GM21367 (cell line): Measurements from ENCODE around the gene IFI30.
A peak's percentile ranks its signal among the peaks of the same experiment; 100 is the strongest.
"Not testable (repeated sequence)": the region's sequence is repeated elsewhere in the genome, so short reads cannot be mapped to it uniquely, and the experiment has no call there.

Source experiments
- ATAC-seq: cut with Tn5 transposase; IDR thresholded peaks from one replicate; pipeline ENCODE4 v1.9.1; 2021; ENCODE audit not compliant: unreplicated experiment

The IFI30 gene

DNA sequence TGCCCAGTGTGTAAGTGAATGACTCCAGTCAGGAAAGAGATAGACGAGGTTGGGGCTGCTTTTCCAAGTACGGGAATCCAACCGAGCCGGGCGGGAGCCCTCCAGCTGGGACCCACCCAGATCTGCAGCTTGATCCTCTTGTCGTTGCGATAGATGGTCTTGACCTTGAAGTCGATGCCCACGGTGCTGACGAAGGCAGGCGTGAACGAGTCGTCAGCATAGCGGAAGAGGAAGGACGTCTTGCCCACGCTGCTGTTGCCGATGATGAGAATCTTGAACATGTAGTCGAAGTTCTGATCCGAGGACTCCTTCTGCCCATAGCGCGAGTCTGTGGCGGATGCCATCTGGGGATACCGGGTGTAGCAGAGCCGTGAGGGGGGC, 28.8 kb downstream of the IFI30 start:
- no peak for ATAC-seq

DNA sequence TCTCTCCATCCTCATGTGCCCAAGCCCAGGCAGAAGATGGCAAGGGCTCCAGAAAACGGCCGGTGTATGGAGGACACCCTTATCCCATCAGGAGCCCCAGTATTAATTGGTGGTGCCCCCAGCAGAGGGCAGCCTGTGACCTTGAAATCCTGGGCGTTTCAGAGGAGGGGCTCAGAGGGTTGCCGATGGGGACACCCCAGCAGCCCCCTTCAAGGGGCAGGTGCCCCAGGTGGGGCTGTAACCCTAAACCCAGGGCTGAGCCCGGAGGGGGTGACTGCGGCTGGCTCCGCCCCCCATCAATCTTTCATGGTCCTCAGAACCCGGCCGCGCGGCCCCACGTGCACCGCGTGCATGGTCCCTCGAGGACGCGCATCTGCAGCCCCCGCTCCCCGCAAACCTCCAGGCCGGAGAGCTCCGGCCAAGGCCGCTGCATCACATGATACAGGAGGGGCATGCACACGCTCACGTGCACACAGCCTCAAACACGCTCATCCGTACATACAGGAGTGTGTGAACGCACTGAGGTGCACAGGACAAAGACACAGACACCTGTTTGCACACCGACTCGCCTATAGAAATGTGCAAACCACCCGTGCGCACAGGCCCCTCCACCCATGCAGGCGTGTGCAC, 29.3 kb downstream of the IFI30 start:
- no peak for ATAC-seq

DNA sequence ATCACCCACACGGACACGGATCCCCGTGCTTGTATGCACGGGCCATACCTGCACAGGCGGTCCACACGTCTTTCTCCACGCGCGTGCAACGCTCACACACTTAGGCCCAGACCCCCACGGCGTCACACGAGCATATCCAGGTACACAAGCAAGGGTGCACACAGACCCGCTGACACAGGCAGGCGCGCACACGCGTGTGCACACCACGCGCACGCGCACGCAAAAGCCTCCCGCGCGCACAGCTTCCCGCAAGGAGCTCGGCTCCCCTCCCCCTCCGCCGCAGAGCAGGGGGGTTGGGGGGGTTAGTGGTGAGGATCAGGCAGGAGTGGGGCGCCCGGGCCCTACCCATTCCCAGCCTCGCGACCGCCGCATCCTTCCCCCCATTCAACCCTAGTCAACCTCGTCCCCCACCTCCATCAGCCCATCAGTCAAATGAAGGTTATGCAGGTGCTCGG, 29.8 kb downstream of the IFI30 start:
- no peak for ATAC-seq

DNA sequence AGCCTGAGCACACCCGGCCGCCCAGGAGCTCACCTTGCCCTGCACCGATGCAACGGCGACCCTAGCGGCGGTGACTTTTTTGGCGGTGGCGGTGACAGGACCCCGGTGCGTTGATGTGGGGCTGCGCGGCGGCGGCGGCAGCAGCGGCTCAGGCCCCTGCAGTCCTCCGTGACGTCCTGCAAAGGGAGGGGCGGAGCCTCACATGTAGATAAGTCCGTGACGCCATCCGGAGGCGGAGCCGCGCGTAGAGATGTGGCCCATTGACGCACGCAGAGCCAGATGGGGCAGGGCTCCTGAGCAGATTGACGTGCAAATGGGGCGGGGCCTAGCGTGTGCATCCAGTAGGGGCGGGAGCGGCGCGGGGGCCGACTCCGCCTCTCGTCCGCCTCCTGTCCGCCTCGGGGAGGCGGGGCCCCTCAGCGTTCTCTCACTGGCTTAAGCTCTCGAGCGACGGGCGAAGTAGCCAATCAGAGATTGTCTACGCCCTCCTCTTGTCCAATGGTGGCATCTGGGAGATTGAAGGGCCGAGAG, 30.3 kb downstream of the IFI30 start, which contains the start of gene RAB3A:
Gene RAB3A (minus strand): TSS at position 180 of the 531 bp plus-strand sequence. CDS start 1,302 bp downstream, outside the sequence.
- ATAC-seq, result peak; percentile 85

DNA sequence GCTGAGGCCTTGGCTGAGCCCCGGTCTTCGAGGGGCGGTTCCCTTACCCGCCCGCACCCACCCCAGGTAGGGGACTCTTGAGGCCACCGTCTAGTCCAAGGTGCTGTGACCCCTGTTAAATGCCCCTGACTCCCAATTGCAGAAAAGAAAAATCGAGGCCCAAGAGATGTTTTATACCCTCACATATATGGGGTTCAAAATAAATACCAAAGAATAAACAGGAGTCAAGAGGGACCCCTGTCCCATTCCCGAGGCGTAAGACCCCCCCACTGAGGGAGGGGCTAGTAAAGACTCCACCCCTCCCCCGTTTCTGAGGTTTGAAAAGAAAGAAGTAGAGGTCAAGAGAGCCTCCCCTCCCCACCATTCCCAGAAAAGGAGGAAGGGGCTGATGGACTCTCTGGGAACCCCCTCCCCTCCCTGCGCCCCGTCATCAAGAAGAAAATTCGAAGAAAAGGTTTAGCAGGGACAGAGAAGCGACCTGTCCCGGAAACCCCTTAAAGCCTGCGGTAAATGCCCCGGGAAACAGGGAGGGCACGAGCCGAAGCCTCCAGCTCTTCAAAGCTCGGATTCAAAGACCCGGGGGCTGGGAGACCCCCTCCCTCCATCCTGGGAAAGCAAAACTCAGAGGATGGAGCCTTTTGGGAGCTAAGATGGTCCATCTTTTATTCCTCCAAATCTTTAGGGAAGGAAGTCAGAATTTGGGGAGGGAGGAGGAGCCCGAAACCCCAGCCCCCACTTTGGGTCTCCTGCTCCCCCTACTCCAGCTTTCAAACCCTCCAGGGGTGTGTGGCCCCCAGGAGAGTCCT, 31.0 kb downstream of the IFI30 start:
- peak; percentile 19 for ATAC-seq

DNA sequence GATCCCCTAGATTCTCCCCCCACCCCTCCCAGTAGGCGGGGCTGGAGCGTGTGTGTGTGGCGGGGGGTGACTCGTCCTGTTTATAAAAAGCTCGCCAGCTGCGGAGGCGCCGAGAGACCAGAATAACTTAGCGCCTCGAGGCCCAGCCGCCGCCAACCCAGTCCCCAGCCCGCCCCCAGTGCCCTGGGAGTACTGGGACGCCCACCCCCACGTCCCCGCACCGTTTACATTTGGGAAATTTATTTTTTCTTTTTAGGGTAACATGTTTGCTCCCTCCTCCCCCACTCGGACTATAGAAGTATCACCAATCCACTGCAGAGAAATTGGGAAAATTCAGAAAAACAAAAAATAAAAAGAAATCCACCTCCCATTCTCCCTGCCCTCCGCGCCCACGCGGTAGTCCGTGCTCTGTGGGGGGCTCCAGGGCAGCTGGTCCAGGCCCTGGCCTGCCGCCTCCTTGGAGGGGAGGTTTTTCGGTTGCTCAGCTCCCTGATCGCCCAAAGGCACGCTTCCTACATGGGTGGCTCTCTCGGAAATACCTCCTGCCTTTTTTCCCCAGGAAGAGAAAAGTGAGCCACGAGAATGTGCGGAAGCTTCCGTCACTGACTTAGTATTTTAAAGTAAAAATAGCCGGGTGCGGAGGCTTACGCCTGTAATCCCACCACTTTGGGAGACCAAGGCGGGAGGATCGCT, 31.7 kb downstream of the IFI30 start:
- no peak for ATAC-seq

DNA sequence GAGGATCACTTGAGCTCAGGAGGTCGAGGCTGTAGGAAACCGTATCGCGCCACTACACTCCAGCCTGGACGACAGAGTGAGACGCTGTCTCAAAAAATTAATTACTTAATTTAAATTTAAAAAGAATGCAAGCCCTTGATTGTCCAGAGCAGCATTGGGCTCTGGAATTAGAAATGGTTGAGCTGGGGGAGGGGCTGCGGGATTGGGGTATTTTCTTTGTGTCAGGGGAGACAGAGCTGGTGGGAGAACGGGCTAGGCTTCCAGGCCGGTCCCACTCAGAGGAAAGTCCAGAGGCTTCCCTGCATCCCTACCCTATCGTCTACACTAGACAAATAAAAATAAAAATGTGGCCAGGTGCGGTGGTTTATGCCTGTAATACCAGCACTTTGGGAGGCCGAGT, 32.4 kb downstream of the IFI30 start:
- ATAC-seq, result no peak

DNA sequence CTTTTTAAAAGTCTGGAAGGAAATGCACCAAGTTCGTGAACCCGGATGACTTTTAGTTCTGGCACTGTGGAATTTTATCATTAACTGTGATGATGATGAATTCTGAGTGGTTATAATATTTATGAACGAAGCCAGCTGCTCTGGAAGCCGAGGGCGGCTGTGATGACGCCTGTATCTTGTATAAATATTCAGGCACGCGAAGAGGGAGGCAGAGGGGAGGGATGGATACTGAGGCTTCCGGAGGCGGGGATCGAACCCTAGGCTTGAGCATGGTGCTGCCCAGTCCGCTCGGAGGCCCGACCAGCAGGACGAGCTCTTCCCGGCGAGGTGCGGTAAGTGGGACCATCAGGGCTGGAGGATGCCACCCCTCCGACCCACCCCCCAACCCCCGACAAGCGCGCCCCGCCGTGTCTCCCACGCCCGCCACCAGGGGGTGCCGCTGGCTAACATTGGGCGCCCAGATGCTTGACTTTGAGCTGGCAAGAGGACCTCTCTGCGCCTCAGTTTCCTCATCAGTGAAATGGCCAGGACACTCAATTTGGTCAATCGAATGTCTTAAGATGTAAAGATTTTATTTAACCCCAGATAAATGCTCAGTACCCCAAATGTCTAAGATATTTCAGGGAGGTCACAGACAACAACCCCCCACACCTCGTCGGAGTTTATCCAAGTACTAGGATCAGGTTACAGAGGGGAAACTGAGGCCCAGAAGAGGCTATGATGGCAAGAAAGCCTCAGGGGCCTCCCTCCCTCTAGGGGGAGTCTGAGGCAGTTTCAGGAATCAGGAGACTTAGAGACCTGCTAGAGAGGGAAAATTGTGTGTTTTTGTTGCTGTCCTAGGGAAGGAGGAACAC, 34.7 kb downstream of the IFI30 start:
- ATAC-seq, result no peak

DNA sequence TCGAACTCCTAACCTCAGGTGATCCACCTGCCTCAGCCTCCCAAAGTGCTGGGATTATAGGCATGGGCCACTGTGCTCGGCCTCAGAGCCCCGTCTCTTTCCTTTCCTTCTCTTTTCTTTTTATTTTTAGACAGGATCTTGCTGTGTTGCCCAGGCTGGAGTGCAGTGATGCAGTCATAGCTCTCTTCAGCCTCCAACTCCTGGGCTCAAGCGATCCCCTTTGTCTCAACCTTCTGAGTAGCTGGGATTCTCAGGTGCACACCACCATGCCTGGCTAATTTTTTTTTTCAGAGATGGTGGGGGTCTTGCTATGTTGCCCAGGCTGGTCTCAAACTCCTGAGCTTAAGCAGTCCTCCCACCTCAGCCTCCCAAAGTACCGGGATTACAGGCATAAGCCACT, 36.3 kb downstream of the IFI30 start:
- ATAC-seq, result not testable (repeated sequence)

DNA sequence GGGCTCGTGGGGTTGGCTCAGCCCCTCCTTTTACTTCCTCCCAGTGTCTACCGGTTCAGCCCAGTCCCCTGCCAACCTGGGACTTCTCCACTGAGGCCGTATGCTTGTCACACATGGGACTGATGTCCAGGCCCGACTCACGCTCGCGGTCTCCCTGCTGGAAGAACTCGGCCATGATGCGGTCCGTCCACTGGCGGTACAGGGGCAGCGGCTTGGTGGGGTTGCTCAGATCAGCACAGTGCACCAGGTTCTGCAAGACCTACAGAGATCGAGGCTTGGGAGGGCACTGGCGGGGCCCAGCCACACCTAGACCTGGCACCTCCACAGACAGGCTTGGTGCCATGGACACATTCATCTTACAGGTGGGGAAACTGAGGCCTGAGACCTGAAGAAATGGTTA, 38.1 kb downstream of the IFI30 start:
- ATAC-seq, result no peak

DNA sequence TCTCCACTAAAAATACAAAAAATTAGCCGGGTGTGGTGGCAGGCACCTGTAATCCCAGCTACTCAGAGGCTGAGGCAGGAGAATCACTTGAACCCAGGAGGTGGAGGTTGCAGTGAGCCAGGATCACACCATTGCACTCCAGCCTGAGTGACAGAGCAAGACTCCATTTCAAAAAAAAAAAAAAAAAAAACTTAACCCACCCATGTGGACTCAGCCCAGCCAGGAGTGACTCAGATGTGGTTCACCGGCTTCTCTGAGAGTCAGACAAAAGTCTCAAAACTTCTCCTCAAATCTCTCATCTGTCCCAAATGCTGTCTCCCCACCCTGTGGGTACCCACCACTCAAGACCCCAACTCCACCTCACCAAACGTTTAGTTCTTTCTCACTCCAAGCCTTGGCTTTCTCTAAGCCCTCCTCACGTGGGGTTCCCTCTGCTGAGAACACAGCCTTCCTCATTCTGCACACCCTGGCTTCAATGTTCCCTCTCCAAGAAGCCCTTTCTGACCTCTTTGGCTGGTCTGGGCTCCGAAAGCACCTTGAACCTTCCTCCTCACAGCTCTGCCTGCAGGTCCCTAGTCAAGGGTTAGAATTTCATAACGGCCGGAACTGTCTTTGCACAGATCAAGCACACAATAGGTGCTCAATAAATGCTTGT, 41.3 kb downstream of the IFI30 start:
- ATAC-seq, result no peak

DNA sequence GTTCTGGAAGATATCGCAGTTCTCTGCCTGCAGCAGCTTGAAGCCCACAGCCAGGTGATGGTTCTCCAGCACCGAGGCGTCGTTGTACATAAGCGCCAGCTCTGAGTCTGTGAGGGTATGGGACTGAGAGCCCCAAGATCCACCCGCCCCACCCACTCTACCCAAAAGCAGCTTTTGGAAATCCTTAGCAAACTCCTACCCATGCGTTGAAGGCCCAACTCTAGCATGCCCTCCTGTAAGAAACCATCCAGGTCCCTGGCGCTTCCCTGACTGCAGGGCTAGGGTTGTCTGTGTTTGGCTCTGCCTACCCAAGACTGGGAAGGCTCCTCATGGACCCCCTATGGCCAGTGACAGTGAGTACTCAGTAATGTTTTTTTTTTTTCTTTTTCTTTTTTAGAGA, 43.2 kb downstream of the IFI30 start:
- no peak for ATAC-seq

DNA sequence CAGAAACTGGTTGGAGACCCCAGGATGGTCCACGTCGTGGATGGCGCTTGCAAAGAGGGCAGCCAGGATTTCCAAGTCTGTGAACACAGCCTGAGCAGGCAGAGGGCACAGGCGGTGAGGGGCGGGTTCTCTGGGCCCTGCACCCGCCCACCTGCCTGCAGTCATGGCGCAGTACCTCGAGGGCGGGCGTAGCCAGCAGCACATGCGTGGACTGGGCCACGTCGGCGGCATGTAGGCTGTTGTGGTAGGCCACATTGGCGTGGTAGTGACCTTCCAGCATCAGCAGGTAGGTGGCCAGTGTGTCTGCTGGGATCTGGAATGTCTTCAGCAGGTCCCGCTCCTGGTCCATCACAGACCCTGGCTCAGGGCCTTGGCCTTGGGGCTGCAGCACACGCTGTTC, 44.5 kb downstream of the IFI30 start:
- ATAC-seq, result no peak

DNA sequence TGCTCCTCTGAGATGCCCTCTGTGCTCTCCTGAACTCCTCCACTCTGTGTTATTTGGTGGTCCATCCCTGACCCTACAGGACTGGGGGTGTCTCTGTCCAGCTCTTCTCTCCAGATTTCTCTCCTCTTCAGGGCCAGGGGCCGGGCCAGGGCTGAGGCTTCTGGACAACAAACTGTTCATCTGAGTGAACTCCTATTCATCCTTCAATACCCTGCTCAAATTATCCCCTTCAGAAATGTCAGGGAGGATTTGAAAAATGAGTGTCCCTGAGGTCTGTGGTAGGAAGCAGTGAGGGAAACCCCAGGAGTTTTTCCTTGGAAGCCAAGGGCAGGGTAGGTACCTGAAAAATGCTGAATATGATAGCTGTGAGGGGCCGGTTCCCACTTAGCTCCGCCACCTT, 45.0 kb downstream of the IFI30 start:
- ATAC-seq, result no peak

DNA sequence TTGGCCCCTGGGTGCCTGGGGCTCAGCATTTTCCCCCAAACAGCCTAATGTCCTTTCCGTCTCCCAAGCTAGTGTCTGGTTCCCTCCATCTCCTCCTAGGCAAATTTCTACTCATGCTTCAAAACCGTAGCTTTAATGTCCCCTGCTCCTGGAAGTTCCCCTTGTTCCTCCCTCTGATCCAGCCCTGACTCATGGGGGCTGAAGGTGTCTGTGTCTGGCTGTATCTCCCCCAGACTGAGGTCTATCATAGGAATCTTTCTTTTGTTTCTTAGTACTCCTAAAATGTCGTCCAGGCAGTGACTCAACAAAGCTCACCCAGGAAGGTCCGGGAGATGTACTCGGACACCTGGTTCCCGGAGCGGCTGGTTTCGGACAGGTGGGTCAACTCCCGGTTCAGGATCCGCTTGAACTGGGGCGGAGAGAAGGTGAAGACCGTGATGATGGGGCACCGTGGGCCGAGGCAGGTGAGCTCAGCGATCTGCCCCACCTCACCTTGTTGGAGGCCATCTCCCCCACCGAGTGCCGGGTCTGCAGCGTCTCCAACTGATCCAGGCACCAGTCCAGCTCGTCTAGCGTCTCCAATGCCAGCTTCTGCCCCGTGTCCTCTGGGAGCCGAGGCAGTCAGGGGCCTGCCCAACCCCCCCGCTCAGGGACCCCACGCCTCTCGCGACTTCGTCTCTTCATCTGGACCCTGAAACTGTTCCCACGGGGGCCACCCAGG, 46.5 kb downstream of the IFI30 start:
- ATAC-seq, result no peak

DNA sequence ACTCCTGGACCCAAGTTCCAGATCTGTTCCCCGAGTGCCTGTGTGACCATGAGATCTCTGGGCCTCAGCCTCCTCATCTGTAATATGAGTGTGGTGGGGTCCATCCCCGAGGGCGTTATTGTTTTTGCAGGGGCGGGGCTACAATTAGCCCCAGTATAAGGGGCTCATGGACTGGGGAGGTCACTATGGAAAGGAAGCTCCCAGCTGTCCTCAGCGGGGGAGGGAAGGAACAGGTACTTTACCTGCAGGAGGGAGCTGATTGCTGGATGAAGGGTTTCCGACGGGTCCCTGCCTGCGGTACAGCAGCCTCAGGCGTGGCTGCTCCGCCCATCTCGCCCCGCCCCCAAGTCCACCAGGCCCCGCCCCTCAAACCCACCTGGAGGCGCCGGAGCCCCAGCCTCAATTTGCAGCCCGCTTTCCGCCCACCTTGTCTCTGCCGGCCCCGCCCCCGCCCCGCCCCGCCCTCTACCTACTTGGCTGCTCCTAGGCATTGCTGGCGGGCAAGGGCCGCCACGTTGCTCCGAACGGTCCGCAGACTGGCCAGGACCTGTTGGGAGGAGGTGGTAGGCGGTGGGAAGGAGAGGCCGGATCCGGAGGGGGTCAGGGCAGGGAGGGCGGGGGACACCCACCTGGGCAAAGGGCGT, 47.1 kb downstream of the IFI30 start:
- no peak for ATAC-seq

DNA sequence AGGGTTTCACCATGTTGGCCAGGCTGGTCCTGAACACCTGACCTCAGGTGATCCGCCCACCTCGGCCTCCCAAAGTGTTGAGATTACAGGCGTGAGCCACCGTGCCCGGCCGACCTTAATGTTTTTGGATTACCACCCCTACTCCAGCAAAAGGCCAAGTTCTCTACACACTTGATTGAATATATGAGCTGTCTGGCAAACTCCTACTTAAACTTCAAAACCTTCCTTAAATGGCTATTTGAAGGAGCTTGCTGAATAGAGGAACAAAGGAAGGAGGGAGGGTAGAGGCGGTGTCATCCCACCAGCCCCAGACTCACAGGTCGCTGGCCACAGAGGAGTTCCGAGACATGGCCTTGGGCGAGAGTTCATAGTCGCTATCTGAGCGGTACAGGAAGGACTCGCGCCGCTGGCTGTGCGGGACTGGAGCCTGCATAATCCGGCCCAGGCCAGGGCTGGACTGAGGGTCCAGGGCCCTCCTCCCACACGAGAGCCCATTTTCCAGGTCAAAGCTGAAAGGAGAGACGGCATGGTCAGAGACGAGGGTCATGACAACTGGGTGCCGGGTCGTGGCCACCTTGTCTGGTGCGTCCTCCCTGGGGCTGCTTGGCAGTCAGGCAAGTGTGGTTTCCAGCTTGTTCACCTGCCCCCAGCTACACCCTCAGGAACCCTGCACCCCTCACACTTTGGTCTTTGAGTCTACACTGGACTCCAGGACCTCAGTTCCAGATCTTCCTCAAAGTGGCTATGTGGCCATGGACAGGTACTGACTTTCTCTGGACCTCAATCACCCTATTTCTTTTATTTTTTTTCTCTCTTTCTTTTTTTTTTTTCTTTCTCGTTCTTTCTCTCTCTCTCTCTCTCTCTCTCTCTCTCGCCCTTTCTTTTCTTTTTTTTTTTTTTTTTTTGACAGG, 48.5 kb downstream of the IFI30 start:
- ATAC-seq, result no peak
